Lung (tissue), 16 donors: ENCODE data around the gene ENPP5. TPM values are rescaled to one million over a fixed set of nuclear protein-coding genes. Genes with fewer than 3 reads are reported as not detected.
A peak's percentile ranks its signal among the peaks of the same experiment; 100 is the strongest.

Experiments used
- ATAC-seq: fragments of 200-7000 bp; cut with Tn5 transposase; one replicate; pipeline ENCODE4 v1.9.1; 2020; ENCODE audit warnings: moderate number of reproducible peaks; ENCODE audit not compliant: insufficient read depth, low FRiP score
- DNase-seq, 3 donors: peaks; one replicate each; pipeline ENCODE4 v3.0.0-alpha.2; 2013 to 2017
- H3K27ac ChIP-seq, 2 donors: one replicate each; pipeline ENCODE4 v1.5.1; 2013; ENCODE audit warnings: mild to moderate bottlenecking in 2 of 2, moderate library complexity in 2 of 2, control low read depth in 1 of 2, inconsistent platforms in 1 of 2, low read depth in 1 of 2, low read length in 1 of 2
- H3K27me3 ChIP-seq, 3 donors: one replicate each; pipeline ENCODE4 v1.5.1; 2013; ENCODE audit warnings: low read length in 2 of 3; ENCODE audit not compliant: control insufficient read depth in 3 of 3, insufficient read depth in 3 of 3
- H3K36me3 ChIP-seq, 4 donors: one replicate each; pipeline ENCODE4 v1.5.1; 2013; ENCODE audit warnings: low read length in 4 of 4, mild to moderate bottlenecking in 1 of 4, moderate library complexity in 1 of 4; ENCODE audit not compliant: control insufficient read depth in 4 of 4, insufficient read depth in 4 of 4
- H3K4me1 ChIP-seq, 5 donors: one replicate each; pipeline ENCODE4 v1.5.1; 2013; ENCODE audit warnings: low read length in 5 of 5, mild to moderate bottlenecking in 2 of 5, moderate library complexity in 1 of 5; ENCODE audit not compliant: control insufficient read depth in 5 of 5, insufficient read depth in 5 of 5
- H3K4me3 ChIP-seq: one replicate; pipeline ENCODE4 v1.5.1; 2013; ENCODE audit warnings: mild to moderate bottlenecking, control low read depth, moderate library complexity
- H3K9ac ChIP-seq, 2 donors: one replicate each; pipeline ENCODE4 v1.5.1; 2013; ENCODE audit warnings: low read length in 2 of 2, control low read depth in 1 of 2; ENCODE audit not compliant: insufficient read depth in 1 of 2
- H3K9me3 ChIP-seq, 4 donors: one replicate each; pipeline ENCODE4 v1.5.1; 2013; ENCODE audit warnings: low read length in 3 of 4, mild to moderate bottlenecking in 1 of 4, moderate library complexity in 1 of 4; ENCODE audit not compliant: control insufficient read depth in 4 of 4, insufficient read depth in 3 of 4
- CTCF ChIP-seq: IDR thresholded peaks from 2 replicates; pipeline ENCODE4 v1.5.1; 2012; ENCODE audit warnings: mild to moderate bottlenecking; ENCODE audit errors: control extremely low read depth, extremely low read depth
- WGBS, 2 donors: extraction: QIAGEN DNeasy Blood & Tissue Kit; methylation state at CpG; one replicate each; pipeline ENCODE4 v1.1.7; 2013; 5-methylcytosine and 5-hydroxymethylcytosine counted together
- long read RNA-seq, 5 donors: transcript quantifications; one replicate each; lab custom pipeline, GENCODE V29; 2026
- polyA plus RNA-seq, 2 donors: library from polyadenylated mRNA; stranded (reverse); fragments of 200-250 nt; gene quantifications; one replicate each; pipeline ENCODE4 v1.2.1, GENCODE V29; 2013
- total RNA-seq, 2 donors: library from RNA; depleted of rRNA in 1 of 2; stranded (reverse); fragments of >200 nt in 1 of 2; gene quantifications; one replicate each; pipeline ENCODE4 v1.2.1, GENCODE V29; 2014 to 2021
- donor health status: control.
- donor health status: control.
- donor health status: Bipolar disorder and iron deficiency.
- donor health status: healthy.
- donor health status: DM: yes; HTN: yes; CAD: no.

ENPP5 gene
- total RNA-seq (10 to 100 TPM; 10.3 to 19.2 TPM), polyA plus RNA-seq (1 to 10 TPM; 5.0 to 6.5 TPM)
- long read RNA-seq, donor 1, partial matches to known transcripts, result 0 of 1 reads
- long read RNA-seq, donor 1, other reads (novel, unspliced or antisense), result 0 of 1 reads
- long read RNA-seq, donor 2, partial matches to known transcripts, result 12 of 12 reads
- long read RNA-seq, donor 2, other reads (novel, unspliced or antisense), result 0 of 12 reads
- long read RNA-seq, donor 3, partial matches to known transcripts, result 0 of 1 reads
- long read RNA-seq, donor 3, other reads (novel, unspliced or antisense), result 0 of 1 reads
- long read RNA-seq, donor 4, partial matches to known transcripts, result 0 of 1 reads
- long read RNA-seq, donor 4, other reads (novel, unspliced or antisense), result 0 of 1 reads
- long read RNA-seq, donor 5, partial matches to known transcripts, result 0 of 3 reads
- long read RNA-seq, donor 5, other reads (novel, unspliced or antisense), result 0 of 3 reads

- Histone ChIP-seq H3K9me3 (no peaks in the 10 kb centered on the region), H3K36me3 (no peaks in the 10 kb centered on the region), H3K27ac (peak within 1 kb of the TSS in 1 of 2 donors; percentile 20), H3K4me1 (peaks cover 0 to 11% (median 2%) of the 10 kb centered on the region in 5 donors), H3K4me3 (peak within 1 kb of the TSS; percentile 24), H3K9ac (peak within 1 kb of the TSS; percentile 8 to 64), H3K27me3 (no peaks in the 10 kb centered on the region)
- DNase-seq (peak; percentile 76 to 88 (median 85)), ATAC-seq (peak; percentile 94)
- WGBS, 2 donors, result 0 to 2% methylated on average over 47 to 49 of the region's 49 CpGs
- no peak for TF ChIP-seq CTCF
Observed at GRCh38 chr6:46170357-46171289, at the start of gene ENPP5. Gene ENPP5, minus strand, starts transcription at chr6:46170980. Its CDS starts 2,718 bp downstream, at chr6:46168262.

- no peak overlapping the region for H3K9ac ChIP-seq
- H3K4me1 ChIP-seq, result peaks cover 0 to 10% (median 0%) of the 10 kb centered on the region in 5 donors
- no peak overlapping the region for H3K4me3 ChIP-seq
- H3K9me3 ChIP-seq, result no peaks in the 10 kb centered on the region
- H3K36me3 ChIP-seq, result peaks cover 0 to 4% (median 0%) of the 10 kb centered on the region in 4 donors
- H3K27me3 ChIP-seq, result no peaks in the 10 kb centered on the region
- no peak for TF ChIP-seq CTCF
- H3K27ac ChIP-seq, result peak overlapping the region in 1 of 2 donors; percentile 43
- DNase-seq (no peak), ATAC-seq (no peak)
Observed at GRCh38 chr6:46219661-46220060, 48.9 kb upstream of the ENPP5 start.

GRCh38 chr6:46218457-46218856, 47.7 kb upstream of the ENPP5 start:
- WGBS, 2 donors, result 91 to 95% methylated on average over 2 of the region's 2 CpGs
- Histone ChIP-seq H3K4me1 (peaks cover 0 to 10% (median 0%) of the 10 kb centered on the region in 5 donors), H3K27me3 (no peaks in the 10 kb centered on the region), H3K36me3 (peaks cover 0 to 4% (median 0%) of the 10 kb centered on the region in 4 donors), H3K9me3 (no peaks in the 10 kb centered on the region), H3K9ac (no peak overlapping the region), H3K27ac (peak overlapping the region; percentile 76 to 95), H3K4me3 (no peak overlapping the region)
- ATAC-seq (no peak), DNase-seq (no peak)
- no peak for TF ChIP-seq CTCF
